Measurements from ENCODE around the gene ITGB1. TPM values are rescaled to one million over a fixed set of nuclear protein-coding genes. Genes with fewer than 3 reads are reported as not detected.

The ITGB1 gene
- total and polyA plus RNA-seq, 2 of the 8 experiments (the other 6 are each of a cell fraction or from before 2014, with no cell fraction given) = 82.7 to 321 TPM

DNA sequence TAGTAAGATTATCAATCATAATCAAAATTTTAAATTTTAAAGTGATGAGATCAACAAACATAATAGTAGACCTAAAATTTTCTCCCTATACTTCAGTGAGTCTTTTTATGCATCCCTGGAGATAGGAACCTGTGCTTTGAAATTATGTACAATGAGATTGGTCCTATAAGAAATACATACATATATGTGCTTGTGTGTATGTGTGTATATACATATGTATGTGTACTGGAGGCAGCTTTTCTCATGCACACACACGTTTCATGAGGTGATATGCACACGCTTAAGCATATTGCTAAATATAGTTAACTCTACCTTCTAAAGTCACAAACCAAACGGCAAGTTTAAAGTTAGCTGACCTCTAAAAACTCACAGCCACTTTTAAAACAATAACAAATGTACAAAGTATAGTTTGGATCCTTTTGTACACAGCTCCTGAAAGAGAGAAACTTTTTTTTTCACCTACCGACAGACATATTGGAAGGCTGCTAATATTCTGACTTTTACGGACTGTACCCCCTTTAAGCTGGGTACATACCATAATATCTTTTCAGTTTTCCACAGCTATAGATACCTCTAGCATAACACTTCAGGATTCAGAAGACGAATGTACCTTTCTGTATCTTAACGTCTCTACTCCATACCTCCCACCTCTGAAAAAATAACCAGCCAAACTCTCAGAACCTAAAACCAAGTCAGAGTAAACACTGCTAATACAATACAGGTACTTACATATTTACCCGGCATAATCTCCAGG is 3.3 kb downstream of the ITGB1 start:
- Histone ChIP-seq H3K14ac (ENCODE audit: insufficient read length) (no peak overlapping the region), H2BK15ac (ENCODE audit: low read length) (no peak overlapping the region), H3K4ac (replicated peaks; ENCODE audit: insufficient read length, low read depth, low read length) (no peak overlapping the region), H2BK5ac (ENCODE audit: low read depth, low read length) (no peak overlapping the region), H3K79me1 (ENCODE audit: low read depth, low read length) (no peaks in the 10 kb centered on the region), H2AK5ac (ENCODE audit: low read depth, low read length) (no peak overlapping the region), H3K9me3 (ENCODE audit: insufficient read depth in 2 of 2, low read depth in 1 of 2, low read length in 1 of 2) (no peaks in the 10 kb centered on the region), H4K91ac (replicated peaks; ENCODE audit: insufficient read length, low read length) (no peak overlapping the region), H3K23ac (ENCODE audit: insufficient read length) (no peak overlapping the region), H2BK120ac (replicated peaks; ENCODE audit: low read depth, low read length) (no peak overlapping the region), H3K9ac (replicated peaks in 1 of 4; ENCODE audit: extremely low read depth in 1 of 4, low read depth in 3 of 4, low read length in 3 of 4) (no peak overlapping the region), H4K20me1 (replicated peaks in 1 of 2; ENCODE audit: control insufficient read depth in 1 of 2, insufficient read depth in 2 of 2, low read length in 2 of 2) (peaks cover 0 to 11% of the 10 kb centered on the region in 2 experiments), H3K79me2 (ENCODE audit: control insufficient read depth in 1 of 2, insufficient read depth in 2 of 2, low read length in 2 of 2) (peaks cover 26 to 91% of the 10 kb centered on the region in 2 experiments), H3K27me3 (replicated peaks in 1 of 4; ENCODE audit: control insufficient read depth in 3 of 4, extremely low read depth in 1 of 4, insufficient read depth in 3 of 4, low read length in 3 of 4) (no peaks in the 10 kb centered on the region), H3K27ac (ENCODE audit: low read depth, low read length) (0 out of 2 replicates have a peak overlapping the region, but pooled peaks have one; percentile 4), H4K8ac (ENCODE audit: extremely low read depth, insufficient read depth, low read length) (no peak overlapping the region), H3K18ac (ENCODE audit: extremely low read depth, low read length) (no peak overlapping the region), H3K4me1 (replicated peaks in 1 of 4; ENCODE audit: control insufficient read depth in 3 of 4, insufficient read depth in 4 of 4, low read length in 3 of 4) (peaks cover 0 to 27% (median 9%) of the 10 kb centered on the region in 4 experiments; a peak in 5 of 7 replicates), H2BK12ac (ENCODE audit: low read depth, low read length) (no peak overlapping the region), H2AFZ (ENCODE audit: low read length) (no peak overlapping the region), H2BK20ac (ENCODE audit: low read length) (no peak overlapping the region), H3K4me3 (ENCODE audit: extremely low read depth in 1 of 4, insufficient read depth in 2 of 4, low read depth in 3 of 4, low read length in 4 of 4) (peak overlapping the region in 1 of 4 experiments; percentile 90; a peak in 2 of 8 replicates), H4K5ac (ENCODE audit: insufficient read length, low read depth, low read length) (no peak overlapping the region), H3K4me2 (ENCODE audit: insufficient read depth in 1 of 2, low read depth in 2 of 2, low read length in 2 of 2) (peak overlapping the region; percentile 35 to 84), H3K36me3 (ENCODE audit: control insufficient read depth in 2 of 4, insufficient read depth in 4 of 4, low read length in 3 of 4) (peaks cover 0 to 4% (median 0%) of the 10 kb centered on the region in 4 experiments; a peak in 1 of 8 replicates), H3K56ac (replicated peaks; ENCODE audit: insufficient read length, low read depth, low read length) (no peak overlapping the region), H3K23me2 (ENCODE audit: low read depth, low read length) (peaks cover 7% of the 10 kb centered on the region)
- 70% methylated on average over 8 of the region's 8 CpGs; no CpG with 5 or more reads in 1 of the 2 experiments for WGBS, 2 experiments (ENCODE audit: extremely low coverage in 1 of 2, insufficient coverage in 1 of 2, insufficient read length in 1 of 2, insufficient replicate concordance in 2 of 2, low coverage in 1 of 2, low lambda C conversion rate in 2 of 2, missing lambda C conversion rate in 1 of 2)
- FAIRE-seq = no peak
- ChIA-PET CTCF (ENCODE audit: partially characterized antibody) (interaction anchor here (0.9 to 1.0 kb wide), 2 partner anchors 23 to 55 kb away, joined by 3 read pairs; no protein-coding TSS in a partner anchor), POLR2A (ENCODE audit: partially characterized antibody) (interaction anchor here (0.8 to 1.4 kb wide), 4 partner anchors 9 to 62 kb away, joined by 3 read pairs; no protein-coding TSS in a partner anchor)
- DNase-seq (ENCODE audit: low read depth in 1 of 2, low spot score in 2 of 2) = no peak
- no peak for TF ChIP-seq NANOG (IDR thresholded peaks at IDR 0.05; ENCODE audit: insufficient read depth, low read depth, low read length, poor library complexity, severe bottlenecking)
- TF ChIP-seq BRCA1 (IDR thresholded peaks at IDR 0.05; ENCODE audit: low read depth, low read length) = no peak
- TF ChIP-seq POU5F1 (IDR thresholded peaks at IDR 0.05; ENCODE audit: low read depth, low read length) = no peak
- no peak for TF ChIP-seq EP300 (IDR thresholded peaks at IDR 0.05; ENCODE audit: borderline replicate concordance in 1 of 2, low read depth in 2 of 2, low read length in 2 of 2)
- TF ChIP-seq, protein P1, sequence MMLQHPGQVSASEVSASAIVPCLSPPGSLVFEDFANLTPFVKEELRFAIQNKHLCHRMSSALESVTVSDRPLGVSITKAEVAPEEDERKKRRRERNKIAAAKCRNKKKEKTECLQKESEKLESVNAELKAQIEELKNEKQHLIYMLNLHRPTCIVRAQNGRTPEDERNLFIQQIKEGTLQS (IDR thresholded peaks at IDR 0.05; ENCODE audit: insufficient read depth, low read depth, low read length) = no peak
- no peak for TF ChIP-seq SP2 (IDR thresholded peaks at IDR 0.05; ENCODE audit: low read length)
- TF ChIP-seq, protein P2, sequence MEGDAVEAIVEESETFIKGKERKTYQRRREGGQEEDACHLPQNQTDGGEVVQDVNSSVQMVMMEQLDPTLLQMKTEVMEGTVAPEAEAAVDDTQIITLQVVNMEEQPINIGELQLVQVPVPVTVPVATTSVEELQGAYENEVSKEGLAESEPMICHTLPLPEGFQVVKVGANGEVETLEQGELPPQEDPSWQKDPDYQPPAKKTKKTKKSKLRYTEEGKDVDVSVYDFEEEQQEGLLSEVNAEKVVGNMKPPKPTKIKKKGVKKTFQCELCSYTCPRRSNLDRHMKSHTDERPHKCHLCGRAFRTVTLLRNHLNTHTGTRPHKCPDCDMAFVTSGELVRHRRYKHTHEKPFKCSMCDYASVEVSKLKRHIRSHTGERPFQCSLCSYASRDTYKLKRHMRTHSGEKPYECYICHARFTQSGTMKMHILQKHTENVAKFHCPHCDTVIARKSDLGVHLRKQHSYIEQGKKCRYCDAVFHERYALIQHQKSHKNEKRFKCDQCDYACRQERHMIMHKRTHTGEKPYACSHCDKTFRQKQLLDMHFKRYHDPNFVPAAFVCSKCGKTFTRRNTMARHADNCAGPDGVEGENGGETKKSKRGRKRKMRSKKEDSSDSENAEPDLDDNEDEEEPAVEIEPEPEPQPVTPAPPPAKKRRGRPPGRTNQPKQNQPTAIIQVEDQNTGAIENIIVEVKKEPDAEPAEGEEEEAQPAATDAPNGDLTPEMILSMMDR (IDR thresholded peaks at IDR 0.05; ENCODE audit: control extremely low read depth in 1 of 3, insufficient read depth in 1 of 3, low read depth in 1 of 3, low read length in 3 of 3) = no peak

Measured in H1 (cell line).